Measurements from ENCODE around the gene AGGF1.

- TF ChIP-seq POLR2A (IDR thresholded peaks at IDR 0.05; ENCODE audit: low read length) (no peak), GATA1 (IDR thresholded peaks at IDR 0.05; ENCODE audit: low read depth, low read length) (no peak)
These were observed 36.0 kb downstream of the AGGF1 start for GRCh38 chr5:77066184-77066583.
